HepG2 (cell line): ENCODE data around the gene METTL15.

ENCODE experiments used
- ZNF557 ChIP-seq: sonication (generic); formaldehyde crosslinking; IDR thresholded peaks from 2 replicates; pipeline ENCODE4 v1.4.0; 2020; ENCODE audit warnings: missing genetic modification reagents
- TF ChIP-seq, protein P1 (sequence below): IDR thresholded peaks from 2 replicates; pipeline ENCODE4 v1.6.1; 2016

DNA sequence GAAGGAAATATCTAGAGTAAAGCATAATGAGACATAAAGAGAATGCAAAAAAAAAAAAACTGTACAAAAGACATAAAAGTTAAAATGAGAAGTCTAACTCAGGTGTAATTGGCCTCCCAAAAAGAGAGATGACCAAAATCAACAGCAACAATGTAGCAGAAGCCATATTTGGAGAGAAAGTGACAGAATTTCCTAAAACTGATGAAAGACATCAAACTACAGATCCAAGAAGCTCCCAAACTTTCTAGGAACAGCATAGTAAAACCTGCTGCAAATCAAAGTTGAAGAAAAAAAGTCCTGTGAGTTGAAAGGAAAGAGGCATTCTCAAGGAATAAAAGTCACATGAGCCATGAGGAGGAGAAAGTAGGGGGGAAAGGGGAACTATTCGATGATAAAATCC, 231.3 kb downstream of the METTL15 start:
- no peak for TF ChIP-seq ZNF557
- TF ChIP-seq, protein P1, sequence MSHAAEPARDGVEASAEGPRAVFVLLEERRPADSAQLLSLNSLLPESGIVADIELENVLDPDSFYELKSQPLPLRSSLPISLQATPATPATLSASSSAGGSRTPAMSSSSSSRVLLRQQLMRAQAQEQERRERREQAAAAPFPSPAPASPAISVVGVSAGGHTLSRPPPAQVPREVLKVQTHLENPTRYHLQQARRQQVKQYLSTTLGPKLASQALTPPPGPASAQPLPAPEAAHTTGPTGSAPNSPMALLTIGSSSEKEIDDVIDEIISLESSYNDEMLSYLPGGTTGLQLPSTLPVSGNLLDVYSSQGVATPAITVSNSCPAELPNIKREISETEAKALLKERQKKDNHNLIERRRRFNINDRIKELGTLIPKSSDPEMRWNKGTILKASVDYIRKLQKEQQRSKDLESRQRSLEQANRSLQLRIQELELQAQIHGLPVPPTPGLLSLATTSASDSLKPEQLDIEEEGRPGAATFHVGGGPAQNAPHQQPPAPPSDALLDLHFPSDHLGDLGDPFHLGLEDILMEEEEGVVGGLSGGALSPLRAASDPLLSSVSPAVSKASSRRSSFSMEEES (CRISPR knock-in tag): no peak
